Spleen (tissue), 11 donors: ENCODE data around the gene CD79B. TPM values are rescaled to one million over a fixed set of nuclear protein-coding genes. Genes with fewer than 3 reads are reported as not detected.

Experiments
- DNase-seq: peaks from one replicate; pipeline ENCODE4 v3.0.0-alpha.2; 2020
- H3K27ac ChIP-seq, 8 donors: fragments of 200-600 bp; sonication (generic) in 7 of 8; 1 replicate in 4 of 8; 2 replicates in 4 of 8; pipeline versions ENCODE4 v1.5.0 to v1.8.0; 2016 to 2021; ENCODE audit warnings: inconsistent platforms in 4 of 8, mild to moderate bottlenecking in 4 of 8, moderate library complexity in 1 of 8
- H3K27me3 ChIP-seq, 7 donors: fragments of 200-600 bp; sonication (generic) in 6 of 7; replicated peaks in 1 of 7; 1 replicate in 4 of 7; 2 replicates in 3 of 7; pipeline versions ENCODE4 v1.5.0 to v1.8.0; 2016 to 2021; ENCODE audit warnings: inconsistent platforms in 3 of 7, mild to moderate bottlenecking in 1 of 7
- H3K36me3 ChIP-seq, 6 donors: fragments of 200-600 bp; sonication (generic) in 5 of 6; 1 replicate in 4 of 6; 2 replicates in 2 of 6; pipeline versions ENCODE4 v1.5.0 to v1.8.0; 2016 to 2021; ENCODE audit warnings: inconsistent platforms in 2 of 6
- H3K4me1 ChIP-seq, 6 donors: fragments of 200-600 bp; sonication (generic) in 5 of 6; 1 replicate in 3 of 6; 2 replicates in 3 of 6; pipeline versions ENCODE4 v1.5.0 to v1.8.0; 2016 to 2021; ENCODE audit warnings: inconsistent platforms in 3 of 6
- H3K4me3 ChIP-seq, 8 donors: fragments of 200-600 bp; sonication (generic) in 7 of 8; 1 replicate in 4 of 8; 2 replicates in 4 of 8; pipeline versions ENCODE4 v1.5.0 to v1.8.0; 2016 to 2021; ENCODE audit warnings: inconsistent platforms in 4 of 8, mild to moderate bottlenecking in 4 of 8, moderate library complexity in 2 of 8
- H3K9me3 ChIP-seq, 8 donors: fragments of 200-600 bp; sonication (generic) in 7 of 8; 1 replicate in 4 of 8; 2 replicates in 4 of 8; pipeline versions ENCODE4 v1.5.0 to v1.8.0; 2016 to 2021; ENCODE audit warnings: inconsistent platforms in 4 of 8
- POLR2A ChIP-seq, 3 donors: fragments of 450-650 bp; IDR thresholded peaks; one replicate each; pipeline ENCODE4 v1.5.1; 2017; ENCODE audit warnings: antibody characterized with exemption in 3 of 3, mild to moderate bottlenecking in 1 of 3
- POLR2AphosphoS5 ChIP-seq, 3 donors: sonication (generic); formaldehyde crosslinking; IDR thresholded peaks; one replicate each; pipeline ENCODE4 v1.5.1; 2017; ENCODE audit warnings: antibody characterized with exemption in 3 of 3
- WGBS, 5 donors: extraction: QIAGEN DNeasy Blood & Tissue Kit in 3 of 5; methylation state at CpG; one replicate each; pipeline versions ENCODE4 v1.1.5 to v1.1.7; 2013 to 2018; 5-methylcytosine and 5-hydroxymethylcytosine counted together
- intact Hi-C: fragments of 100-400 bp; cut with DNase I; formaldehyde crosslinking; loops from one replicate; pipeline ENCODE4 v1.15.0; 2023; ENCODE audit warnings: low total_unique reads
- polyA plus RNA-seq, 3 donors: library from polyadenylated mRNA; stranded (reverse); fragments of 200-250 nt; gene quantifications; one replicate each; pipeline ENCODE4 v1.2.1, GENCODE V29; 2013
- total RNA-seq, 7 donors: library from RNA; depleted of rRNA in 3 of 7; stranded (reverse); fragments of >200 nt in 3 of 7; fragmentation: NEBNext Ultra II Directional in 4 of 7; extraction: Animal tissue kit (Norgen Biotek cat#: 25700) in 4 of 7; gene quantifications; one replicate each; pipeline versions ENCODE4 v1.1.0 to v1.2.1, GENCODE V29; 2016 to 2021
- TF ChIP-seq, protein P1 (sequence below), 11 experiments: fragments of 200-600 bp in 7 of 11; fragments of 450-650 bp in 4 of 11; sonication (generic) in 4 of 11; IDR thresholded peaks in 8 of 11; conservative IDR thresholded peaks in 3 of 11; 1 replicate in 7 of 11; 2 replicates in 4 of 11; pipeline versions ENCODE4 v1.4.0 to v1.8.0; 2016 to 2021; ENCODE audit warnings: antibody characterized with exemption in 11 of 11, inconsistent platforms in 4 of 11, mild to moderate bottlenecking in 1 of 11
- donor health status: healthy with polysubstance abuse.
- donor health status: DM: no; HTN: no; CAD: no; lungs with moderate emphysema.
- donor health status: DM: no; HTN: no; CAD: no.
- donor health status: Bipolar disorder and iron deficiency.
- donor health status: healthy.
- donor health status: DM: no; HTN: no; CAD: no.
- donor health status: DM: yes; HTN: yes; CAD: no.

Gene CD79B
- total and polyA plus RNA-seq, 10 donors = 149 to 659 (median 208) TPM

DNA sequence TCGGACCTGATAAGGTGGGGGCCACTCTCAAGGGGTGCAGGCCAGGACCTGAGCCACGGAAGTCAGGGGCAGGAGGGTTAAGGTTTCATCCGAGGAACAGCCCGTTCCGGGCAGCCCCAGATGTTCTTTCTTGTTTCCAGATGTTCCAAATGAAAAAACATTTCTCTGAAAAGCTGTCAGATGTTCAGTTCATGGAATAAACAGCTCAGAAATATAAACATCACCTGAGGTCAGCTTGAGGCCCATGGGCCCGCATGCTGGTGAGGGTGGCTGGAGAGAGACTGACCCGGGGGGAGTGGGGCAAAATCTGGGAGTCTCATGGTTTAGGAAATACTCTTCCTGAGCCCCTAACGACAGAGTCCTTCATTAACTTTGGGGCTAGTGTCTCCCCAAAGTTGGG is 1.5 kb upstream of the CD79B start:
- TF ChIP-seq POLR2A (IDR thresholded peaks at IDR 0.05) (no peak), POLR2AphosphoS5 (IDR thresholded peaks at IDR 0.05) (no peak)
- TF ChIP-seq, protein P1, sequence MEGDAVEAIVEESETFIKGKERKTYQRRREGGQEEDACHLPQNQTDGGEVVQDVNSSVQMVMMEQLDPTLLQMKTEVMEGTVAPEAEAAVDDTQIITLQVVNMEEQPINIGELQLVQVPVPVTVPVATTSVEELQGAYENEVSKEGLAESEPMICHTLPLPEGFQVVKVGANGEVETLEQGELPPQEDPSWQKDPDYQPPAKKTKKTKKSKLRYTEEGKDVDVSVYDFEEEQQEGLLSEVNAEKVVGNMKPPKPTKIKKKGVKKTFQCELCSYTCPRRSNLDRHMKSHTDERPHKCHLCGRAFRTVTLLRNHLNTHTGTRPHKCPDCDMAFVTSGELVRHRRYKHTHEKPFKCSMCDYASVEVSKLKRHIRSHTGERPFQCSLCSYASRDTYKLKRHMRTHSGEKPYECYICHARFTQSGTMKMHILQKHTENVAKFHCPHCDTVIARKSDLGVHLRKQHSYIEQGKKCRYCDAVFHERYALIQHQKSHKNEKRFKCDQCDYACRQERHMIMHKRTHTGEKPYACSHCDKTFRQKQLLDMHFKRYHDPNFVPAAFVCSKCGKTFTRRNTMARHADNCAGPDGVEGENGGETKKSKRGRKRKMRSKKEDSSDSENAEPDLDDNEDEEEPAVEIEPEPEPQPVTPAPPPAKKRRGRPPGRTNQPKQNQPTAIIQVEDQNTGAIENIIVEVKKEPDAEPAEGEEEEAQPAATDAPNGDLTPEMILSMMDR (IDR thresholded peaks at IDR 0.05 in 8 of 11, conservative IDR thresholded peaks at IDR 0.05 in 3 of 11) = no peak
- H3K4me3 ChIP-seq = peak overlapping the region in 1 of 8 donors; percentile 95
- H3K36me3 ChIP-seq = peaks cover 0 to 25% (median 17%) of the 10 kb centered on the region in 6 donors
- WGBS, 5 donors = 90 to 95% (median 91%) methylated on average over 8 of the region's 8 CpGs
- no peaks in the 10 kb centered on the region for H3K27me3 ChIP-seq
- H3K4me1 ChIP-seq = peaks cover 27 to 80% (median 60%) of the 10 kb centered on the region in 6 donors
- intact Hi-C loops = no loop called here
- peak overlapping the region in 4 of 8 donors; percentile 85 to 94 (median 90) for H3K27ac ChIP-seq
- no peak for DNase-seq
- no peaks in the 10 kb centered on the region for H3K9me3 ChIP-seq

DNA sequence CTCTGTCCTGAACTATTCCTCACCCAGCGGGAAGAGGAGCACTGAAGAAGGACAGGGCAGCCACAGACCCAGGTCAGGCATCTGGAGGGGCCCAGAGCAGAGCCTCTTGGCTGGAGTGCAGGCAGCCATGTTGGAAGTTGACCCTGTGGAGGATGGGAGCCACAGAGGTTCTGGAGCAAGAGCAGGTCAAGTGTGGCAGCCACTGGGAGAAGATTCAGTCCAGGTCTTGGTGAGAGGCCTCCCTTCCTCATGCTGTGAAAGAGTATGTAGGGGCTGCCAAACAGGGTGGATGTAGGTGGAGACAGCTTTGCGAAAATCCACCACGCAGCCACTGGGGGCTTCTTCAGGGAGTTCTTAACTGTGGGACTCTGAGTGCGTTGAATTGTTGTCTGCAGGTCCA is 590 bp upstream of the CD79B start:
- WGBS, 5 donors = 67 to 90% (median 73%) methylated on average over 4 of the region's 4 CpGs
- intact Hi-C loops = no loop called here

DNA sequence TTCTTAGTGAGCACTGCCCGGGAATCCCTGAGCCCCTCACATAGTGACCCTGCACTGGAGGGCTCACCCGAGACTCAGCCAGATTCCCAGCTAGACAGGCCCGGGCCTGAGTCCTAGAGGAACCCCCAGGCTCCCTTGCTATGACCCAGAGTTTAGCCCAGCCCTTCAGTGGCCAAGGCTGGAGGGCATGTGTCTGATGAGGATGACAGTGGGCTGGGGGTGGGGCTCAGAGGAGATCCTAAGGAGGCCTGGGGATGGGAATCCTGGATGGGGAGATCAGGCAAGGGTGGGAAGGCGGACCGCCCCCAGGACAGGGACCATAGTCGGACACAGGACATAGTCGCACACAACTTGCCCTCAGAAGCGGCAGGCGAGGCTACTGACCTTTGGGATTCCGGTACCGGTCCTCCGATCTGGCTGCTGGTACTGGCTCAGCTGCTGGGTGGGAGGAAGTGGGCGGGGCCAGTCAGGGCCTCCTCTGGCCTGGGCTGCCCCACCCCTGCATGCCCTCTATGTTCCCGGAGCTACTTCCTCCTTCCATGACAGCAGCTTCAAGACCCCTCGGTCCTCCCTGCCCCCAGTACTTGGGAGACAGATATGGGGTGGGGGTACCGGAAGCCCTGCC is 1.1 kb downstream of the CD79B start:
- TF ChIP-seq POLR2A (IDR thresholded peaks at IDR 0.05) (no peak), POLR2AphosphoS5 (IDR thresholded peaks at IDR 0.05) (peak; percentile 61 to 80 (median 78))
- 18 to 26% (median 21%) methylated on average over 6 to 16 of the region's 16 CpGs for WGBS, 5 donors
- no peaks in the 10 kb centered on the region for H3K9me3 ChIP-seq
- H3K27me3 ChIP-seq = no peaks in the 10 kb centered on the region
- H3K36me3 ChIP-seq = peaks cover 0 to 41% (median 19%) of the 10 kb centered on the region in 6 donors
- H3K4me3 ChIP-seq = peak overlapping the region; percentile 51 to 95 (median 72)
- intact Hi-C loops = no loop called here
- peaks cover 37 to 97% (median 83%) of the 10 kb centered on the region in 6 donors for H3K4me1 ChIP-seq
- peak overlapping the region; percentile 80 to 94 (median 86) for H3K27ac ChIP-seq
- peak; percentile 97 for DNase-seq

More for the DNA sequence above, 590 bp upstream of the CD79B start:
- Histone ChIP-seq H3K4me1 (peaks cover 28 to 80% (median 66%) of the 10 kb centered on the region in 6 donors), H3K27me3 (no peaks in the 10 kb centered on the region), H3K36me3 (peaks cover 0 to 34% (median 19%) of the 10 kb centered on the region in 6 donors), H3K27ac (peak overlapping the region; percentile 80 to 94 (median 86)), H3K4me3 (peak overlapping the region in 7 of 8 donors; percentile 51 to 95 (median 73)), H3K9me3 (no peaks in the 10 kb centered on the region)
- DNase-seq = no peak
- TF ChIP-seq POLR2A (IDR thresholded peaks at IDR 0.05) (no peak), POLR2AphosphoS5 (IDR thresholded peaks at IDR 0.05) (no peak)
- TF ChIP-seq, protein P1 (IDR thresholded peaks at IDR 0.05 in 8 of 11, conservative IDR thresholded peaks at IDR 0.05 in 3 of 11) = no peak

DNA sequence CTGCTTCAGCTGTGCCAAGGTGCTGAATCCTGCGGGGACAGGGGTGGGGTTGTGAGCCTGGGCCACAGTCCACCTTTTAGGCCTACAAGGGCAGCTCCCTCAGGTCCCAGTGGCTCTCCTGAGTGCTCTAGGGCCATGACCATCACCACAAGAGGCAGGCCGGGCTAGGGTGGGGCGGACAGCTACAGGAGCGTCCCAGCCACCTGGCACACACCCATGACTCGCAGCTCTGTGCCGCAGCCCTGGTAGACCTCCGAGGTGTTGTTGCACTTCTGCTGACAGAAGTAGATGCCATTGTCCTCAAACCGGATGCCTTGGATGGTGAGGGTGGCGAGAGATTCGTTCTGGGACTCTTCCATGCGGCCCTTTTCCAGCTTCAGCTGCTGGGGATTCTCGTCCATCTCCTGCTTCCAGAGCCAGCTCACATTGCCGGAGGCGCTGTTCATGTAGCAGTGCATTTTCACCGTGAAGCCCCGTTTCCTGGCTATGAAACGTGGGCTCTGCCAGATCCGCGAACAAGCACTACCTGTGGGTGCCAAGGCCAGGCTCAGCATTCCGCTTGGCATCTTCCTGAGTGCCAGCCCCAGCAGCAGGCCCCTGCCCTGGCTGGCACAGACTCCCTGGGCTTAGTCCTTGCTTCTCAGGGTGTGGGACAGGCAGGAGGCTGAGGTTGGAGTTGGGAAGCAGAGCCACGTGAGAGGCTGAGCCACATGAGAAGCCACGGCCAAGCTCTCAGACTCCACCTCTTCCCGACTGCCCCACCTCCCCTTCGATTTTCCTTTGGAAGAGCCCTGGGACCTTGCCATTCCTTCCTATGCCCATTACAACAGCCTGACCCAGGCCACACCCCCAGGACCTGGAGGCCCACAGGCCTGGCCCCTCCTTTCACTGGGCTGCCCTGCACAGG is 2.0 kb downstream of the CD79B start:
- no peaks in the 10 kb centered on the region for H3K27me3 ChIP-seq
- no peaks in the 10 kb centered on the region for H3K9me3 ChIP-seq
- peak overlapping the region; percentile 51 to 95 (median 72) for H3K4me3 ChIP-seq
- peak; percentile 84 for DNase-seq
- WGBS, 5 donors = 64 to 82% (median 69%) methylated on average over 17 to 24 of the region's 24 CpGs
- H3K36me3 ChIP-seq = peaks cover 0 to 41% (median 19%) of the 10 kb centered on the region in 6 donors
- TF ChIP-seq, protein P1 (IDR thresholded peaks at IDR 0.05 in 8 of 11, conservative IDR thresholded peaks at IDR 0.05 in 3 of 11) = no peak
- peak; percentile 60 to 81 (median 70) for TF ChIP-seq POLR2AphosphoS5 (IDR thresholded peaks at IDR 0.05)
- intact Hi-C loops = loop anchor here (10.0 kb wide), 1 partner anchor 55 kb away; no protein-coding TSS in a partner anchor
- H3K4me1 ChIP-seq = peaks cover 37 to 100% (median 90%) of the 10 kb centered on the region in 6 donors
- peak overlapping the region; percentile 80 to 94 (median 86) for H3K27ac ChIP-seq
